ENCODE data around the gene STX7. TPM values are rescaled to one million over a fixed set of nuclear protein-coding genes. Genes with fewer than 3 reads are reported as not detected.

The STX7 gene
- total RNA-seq, 1 donor from 2014 or later = 21.2 TPM

DNA sequence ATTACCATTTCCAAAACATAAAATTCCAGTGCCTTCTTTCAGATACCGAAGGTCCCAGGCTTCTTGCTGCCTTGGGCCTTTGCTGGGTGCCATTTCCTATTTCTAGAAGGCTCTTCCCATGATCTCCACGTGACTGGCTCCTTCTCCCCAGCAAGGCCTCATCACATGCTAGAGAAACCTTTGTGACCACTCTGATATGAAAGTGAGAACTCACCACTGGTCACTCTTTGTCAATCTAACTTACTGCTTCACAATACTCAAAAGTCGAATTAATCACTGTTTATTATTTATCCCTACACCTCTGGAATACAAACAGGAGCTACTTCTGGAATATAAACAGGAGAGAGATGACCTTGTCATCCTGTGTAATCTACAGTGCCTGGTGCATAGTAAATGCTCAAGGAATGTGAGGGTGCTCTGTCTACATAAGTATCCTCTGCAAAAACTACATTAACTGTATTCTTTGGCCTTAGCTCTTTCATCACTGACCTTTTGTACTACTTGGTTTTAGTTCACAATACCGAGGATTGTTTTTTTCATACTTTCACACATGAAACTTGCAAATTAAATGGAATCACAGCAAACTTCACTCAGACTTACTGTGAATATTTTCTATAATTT, 1.6 kb downstream of the STX7 start:
- intact Hi-C loops (cut with micrococcal nuclease) = loop anchor here (5.0 to 10.0 kb wide), 3 partner anchors 286 to 1377 kb away; partner anchors contain the start of genes AKAP7, ENPP1 and SLC18B1

GRCh38 chr6:132506869-132507808, 5.8 kb downstream of the STX7 start:
- intact Hi-C loops (cut with micrococcal nuclease) = no loop called here

DNA sequence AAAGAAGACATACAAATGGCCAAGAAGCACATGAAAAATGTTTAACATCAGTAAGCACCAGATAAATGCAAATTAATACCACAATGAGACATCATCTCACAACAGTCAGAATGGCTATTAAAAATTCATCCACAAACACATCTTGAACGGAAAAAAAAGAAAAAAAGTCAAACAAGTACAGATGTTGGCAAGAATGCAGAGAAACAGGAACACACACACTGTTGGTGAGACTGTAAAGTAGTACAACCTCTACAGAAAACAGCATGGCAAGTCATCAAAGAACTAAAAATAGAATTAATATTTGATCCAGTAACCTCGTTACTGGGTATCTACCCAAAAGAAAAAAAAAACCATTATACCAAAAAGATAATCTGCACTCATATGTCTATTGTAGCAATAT, 6.5 kb downstream of the STX7 start:
- intact Hi-C loops (cut with micrococcal nuclease) = no loop called here

DNA sequence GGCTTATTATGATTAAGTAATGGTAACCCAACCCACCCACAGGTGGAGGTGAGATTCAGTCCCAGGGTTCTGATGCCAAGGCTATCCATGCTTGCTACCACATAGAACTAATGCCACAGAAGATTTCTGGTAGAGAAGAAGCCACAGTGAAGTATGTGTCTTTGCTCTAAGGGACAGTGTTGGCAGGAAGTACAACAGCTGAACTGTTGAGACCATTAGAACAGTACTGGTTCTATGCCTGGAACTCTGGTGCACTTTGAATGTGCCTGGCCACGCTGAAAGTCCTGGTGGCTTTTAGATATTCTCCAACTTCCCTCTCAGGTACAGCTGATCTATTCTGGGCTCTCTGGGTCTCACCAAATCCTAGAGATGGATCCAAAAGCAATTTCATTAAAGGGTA, 7.8 kb downstream of the STX7 start:
- intact Hi-C loops (cut with micrococcal nuclease) = no loop called here

- intact Hi-C loops (cut with micrococcal nuclease) = no loop called here
Observed at GRCh38 chr6:132504757-132505156, 8.2 kb downstream of the STX7 start.

GRCh38 chr6:132499757-132500156, 13.2 kb downstream of the STX7 start:
- intact Hi-C loops (cut with micrococcal nuclease) = no loop called here

- intact Hi-C loops (cut with micrococcal nuclease) = no loop called here
Observed at GRCh38 chr6:132498638-132499037, 14.3 kb downstream of the STX7 start.

- intact Hi-C loops (cut with micrococcal nuclease) = no loop called here
Observed at GRCh38 chr6:132496519-132497180, 16.3 kb downstream of the STX7 start.

- intact Hi-C loops (cut with micrococcal nuclease) = no loop called here
Observed at GRCh38 chr6:132495604-132496079, 17.3 kb downstream of the STX7 start.

DNA sequence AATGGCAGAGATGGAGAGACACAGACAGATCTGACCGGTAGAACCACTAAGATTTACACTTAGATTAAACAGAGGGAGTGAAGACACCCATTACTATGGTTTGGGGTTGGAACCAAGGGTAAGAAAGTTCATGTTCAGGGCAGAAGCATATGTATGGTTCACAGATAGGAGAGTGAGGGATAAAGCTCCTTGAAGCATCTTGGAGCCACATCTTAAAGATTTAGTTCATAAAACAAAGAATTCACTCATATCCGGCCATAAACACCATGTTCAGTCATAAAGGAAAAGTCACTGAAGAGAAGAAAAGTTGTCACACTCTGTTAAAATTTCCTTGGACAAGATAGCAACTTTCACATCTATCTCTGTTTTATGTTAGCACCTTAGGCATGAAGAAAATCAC, 18.0 kb downstream of the STX7 start:
- intact Hi-C loops (cut with micrococcal nuclease) = no loop called here

DNA sequence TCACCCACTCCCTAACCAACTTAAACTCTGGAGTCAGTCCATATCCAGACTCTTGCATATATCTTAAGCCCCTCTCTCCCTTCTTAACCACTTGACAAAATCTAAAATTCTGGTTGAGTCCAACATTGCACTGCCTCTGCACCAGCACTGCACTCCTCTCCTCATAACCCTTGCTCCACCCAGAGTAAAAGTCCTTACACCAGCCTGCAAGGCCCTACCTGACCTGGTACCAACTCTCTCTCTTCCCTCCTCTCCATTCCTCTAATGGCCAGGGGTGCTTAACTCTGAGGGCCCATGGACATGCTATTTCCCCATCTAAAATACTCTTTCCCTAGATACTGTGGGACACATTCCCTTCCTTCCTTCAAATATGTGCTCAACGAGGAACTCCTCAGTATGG, 21.0 kb downstream of the STX7 start:
- intact Hi-C loops (cut with micrococcal nuclease) = no loop called here

DNA sequence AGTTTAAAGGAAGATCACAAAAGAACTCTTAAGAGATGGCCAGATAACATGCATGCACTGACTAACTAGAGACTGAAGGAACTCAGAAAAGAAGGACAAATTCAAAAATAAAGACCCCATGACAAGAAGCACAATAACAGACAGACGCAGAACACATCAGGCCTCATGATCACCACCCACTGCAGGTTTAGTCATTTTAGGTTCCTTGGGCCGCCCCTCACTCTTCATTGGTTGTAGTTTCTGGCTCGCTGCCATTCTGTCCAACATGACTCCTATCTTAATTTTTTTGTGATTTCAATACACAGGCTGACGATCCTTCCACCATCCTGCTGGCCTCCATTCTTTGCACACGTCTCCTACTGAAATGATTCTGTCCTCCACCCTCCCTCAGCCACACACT, 21.6 kb downstream of the STX7 start:
- intact Hi-C loops (cut with micrococcal nuclease) = no loop called here

DNA sequence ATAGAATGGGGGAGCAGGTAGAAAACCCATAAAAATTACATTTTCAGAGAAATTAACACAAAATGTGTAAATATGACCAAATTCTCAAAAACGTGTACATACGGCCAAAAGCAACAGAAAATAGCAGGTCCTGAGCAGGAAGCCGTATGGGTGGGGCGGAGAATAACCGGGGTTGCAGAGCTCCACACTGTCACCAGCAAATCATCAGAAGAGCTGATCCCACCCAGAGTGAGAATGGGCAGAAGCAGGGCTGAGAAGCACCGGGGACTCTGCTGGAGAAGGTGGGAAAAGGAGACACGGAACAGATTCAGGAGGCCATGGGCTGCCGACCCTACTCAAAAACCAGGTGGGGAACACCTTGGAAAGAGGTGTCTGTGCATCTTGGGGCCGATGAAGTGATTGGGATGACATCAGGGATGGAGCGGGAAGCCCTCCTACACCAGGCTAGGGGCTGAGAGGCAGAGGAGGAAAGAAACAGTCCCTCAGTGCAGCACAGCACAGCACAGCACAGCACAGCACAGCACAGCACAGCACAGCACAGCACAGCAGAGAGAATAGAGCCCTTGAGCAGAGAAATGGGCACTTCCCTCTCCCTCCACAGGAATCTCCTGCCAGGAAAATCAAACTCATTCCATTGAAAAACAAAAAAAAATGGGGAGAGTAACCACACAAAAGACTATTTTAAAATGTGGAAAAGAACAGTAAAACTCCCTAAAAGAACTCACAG, 22.3 kb downstream of the STX7 start:
- intact Hi-C loops (cut with micrococcal nuclease) = no loop called here

DNA sequence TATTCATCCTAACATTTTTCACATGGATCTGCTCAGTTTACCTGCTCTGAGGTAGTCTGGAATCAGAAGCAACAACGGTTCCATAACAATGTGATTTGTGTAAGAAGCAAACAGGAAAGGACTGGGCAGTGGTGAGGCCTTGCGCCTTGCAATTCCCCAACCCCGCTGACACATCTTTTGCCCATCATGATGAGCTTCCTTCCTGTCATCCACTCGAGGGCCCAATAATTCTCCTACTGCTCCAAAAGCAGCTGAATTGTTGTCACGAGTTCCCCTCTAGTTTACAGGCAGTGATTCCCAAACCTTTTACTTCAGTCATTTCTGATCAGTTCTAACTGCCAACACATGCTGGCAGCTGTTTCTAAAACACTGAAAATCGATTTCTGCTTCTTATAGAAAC, 22.9 kb downstream of the STX7 start:
- intact Hi-C loops (cut with micrococcal nuclease) = no loop called here

GRCh38 chr6:132489376-132489775, 23.5 kb downstream of the STX7 start:
- intact Hi-C loops (cut with micrococcal nuclease) = no loop called here

DNA sequence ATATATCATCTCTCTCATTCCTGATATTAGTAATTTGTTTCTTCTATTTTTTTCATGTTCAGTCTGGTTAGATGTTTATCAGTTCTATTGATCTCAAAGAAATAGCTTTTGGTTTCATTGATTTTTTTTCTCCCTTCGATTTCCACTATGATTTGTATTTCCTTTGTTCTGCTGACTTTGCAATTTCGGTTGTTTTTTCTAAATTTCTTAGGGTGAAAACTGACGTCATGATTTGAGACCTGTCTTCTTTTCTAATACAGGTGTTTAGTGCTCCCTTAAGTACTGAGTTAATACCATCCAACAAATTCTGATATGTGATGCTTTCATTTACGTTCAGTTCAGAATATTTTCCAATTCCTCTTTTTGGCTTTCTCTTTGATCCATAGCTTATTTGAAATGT, 25.2 kb downstream of the STX7 start:
- intact Hi-C loops (cut with micrococcal nuclease) = no loop called here

DNA sequence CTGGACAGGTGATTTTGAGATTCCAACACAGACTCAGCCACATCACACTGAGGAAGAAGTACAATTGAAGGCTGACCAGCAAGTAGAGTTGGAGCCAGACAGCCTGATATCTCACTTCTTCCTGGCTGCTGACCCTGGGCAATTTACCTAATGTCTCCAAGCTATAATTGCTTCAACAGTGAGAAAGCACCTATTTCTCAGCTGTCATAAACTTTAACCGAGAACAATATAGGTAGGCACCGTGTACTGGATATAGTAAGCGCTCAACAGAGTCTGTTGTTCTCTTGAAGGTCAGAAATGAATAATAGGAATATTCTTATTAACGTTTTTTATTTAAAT, 28.3 kb downstream of the STX7 start:
- intact Hi-C loops (cut with micrococcal nuclease) = loop anchor here (1.0 to 5.0 kb wide), 3 partner anchors 184 to 567 kb away; no protein-coding TSS in a partner anchor

DNA sequence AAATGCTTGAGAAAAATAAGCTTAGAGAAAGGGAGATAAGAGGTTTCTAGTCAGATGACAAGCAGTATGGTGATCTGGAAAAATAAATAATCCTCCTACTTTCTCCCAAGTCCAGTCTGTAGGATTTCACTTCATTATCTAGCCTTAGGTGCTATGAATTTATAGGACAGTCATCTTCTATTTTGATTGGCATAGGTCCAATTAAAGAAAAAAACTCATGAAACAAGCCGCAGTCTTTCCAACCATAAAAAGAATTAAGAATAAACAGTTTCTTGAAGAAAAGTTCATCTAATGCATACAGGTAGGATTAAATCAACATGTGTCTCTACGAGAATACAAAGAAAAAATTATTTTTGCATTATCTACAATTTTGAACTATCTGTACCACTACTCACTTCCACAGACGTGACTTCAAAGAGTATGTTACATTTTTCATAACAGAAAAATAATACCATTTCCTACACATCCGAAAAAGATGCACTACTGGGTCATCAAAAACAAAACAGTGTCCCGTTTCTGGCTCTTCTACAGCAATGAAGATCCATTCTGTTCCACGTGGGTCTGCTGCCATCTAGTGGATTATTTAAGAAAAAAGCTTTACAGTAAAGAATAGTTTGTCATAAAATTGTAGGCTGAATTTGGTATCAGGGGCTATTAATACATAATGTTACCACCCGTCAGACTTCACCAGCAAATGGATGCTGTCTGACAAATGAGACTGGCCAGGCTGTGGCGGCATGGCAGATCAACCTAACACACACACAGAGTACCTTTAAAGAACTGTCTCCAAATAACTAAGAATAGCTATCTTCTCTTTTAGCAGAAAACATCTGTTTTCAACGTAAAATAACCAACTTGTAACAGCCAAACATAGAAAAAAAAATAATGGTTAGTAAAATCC, 28.9 kb downstream of the STX7 start:
- intact Hi-C loops (cut with micrococcal nuclease) = loop anchor here (1.0 to 5.0 kb wide), 3 partner anchors 184 to 567 kb away; no protein-coding TSS in a partner anchor

DNA sequence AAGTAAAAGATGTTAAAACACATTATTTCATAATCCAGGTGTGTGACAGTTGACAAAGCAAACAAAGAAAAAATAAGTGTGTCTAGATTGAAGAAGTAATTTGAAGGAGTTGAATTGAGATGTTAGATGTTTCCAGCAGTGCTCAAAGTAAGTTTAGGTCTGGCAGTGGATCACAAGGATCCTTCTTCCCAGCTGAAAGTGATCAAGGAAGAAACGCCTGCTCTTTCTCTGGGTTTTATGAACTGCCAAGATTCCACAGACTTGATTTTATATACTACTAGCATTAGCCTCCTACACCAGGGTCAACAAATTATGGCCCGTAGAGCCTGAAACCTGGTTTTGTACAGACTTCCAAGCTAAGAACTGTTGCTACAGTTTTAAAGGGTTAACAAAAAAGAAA, 30.3 kb downstream of the STX7 start:
- intact Hi-C loops (cut with micrococcal nuclease) = loop anchor here (5.0 kb wide), 1 partner anchor 565 kb away; no protein-coding TSS in a partner anchor

DNA sequence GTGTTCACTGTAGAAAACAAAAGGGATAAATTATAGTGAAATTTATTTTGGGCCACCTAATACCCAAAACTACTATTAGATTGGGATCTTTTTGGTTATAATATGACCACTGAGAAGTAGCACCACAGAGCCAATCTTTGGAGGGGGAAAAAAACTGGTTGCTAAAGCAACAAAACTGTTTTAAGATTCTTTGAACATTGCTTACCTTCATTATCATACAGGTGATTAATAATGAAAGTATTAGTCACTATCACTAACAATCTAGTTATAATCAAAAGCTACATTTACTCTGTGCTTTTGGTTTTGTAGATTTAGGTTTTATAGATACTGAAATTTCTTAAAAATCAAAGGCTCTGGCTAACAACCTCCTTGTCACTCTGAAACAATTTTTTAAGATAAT, 31.7 kb downstream of the STX7 start:
- intact Hi-C loops (cut with micrococcal nuclease) = loop anchor here (5.0 kb wide), 1 partner anchor 564 kb away; no protein-coding TSS in a partner anchor
